ENCODE data around the gene KIF18A. TPM values are rescaled to one million over a fixed set of nuclear protein-coding genes. Genes with fewer than 3 reads are reported as not detected.

KIF18A gene
- total and polyA plus RNA-seq, 2 of the 13 experiments (the other 11 are each of a cell fraction or from before 2014, with no cell fraction given): 3.4 to 14.4 TPM

DNA sequence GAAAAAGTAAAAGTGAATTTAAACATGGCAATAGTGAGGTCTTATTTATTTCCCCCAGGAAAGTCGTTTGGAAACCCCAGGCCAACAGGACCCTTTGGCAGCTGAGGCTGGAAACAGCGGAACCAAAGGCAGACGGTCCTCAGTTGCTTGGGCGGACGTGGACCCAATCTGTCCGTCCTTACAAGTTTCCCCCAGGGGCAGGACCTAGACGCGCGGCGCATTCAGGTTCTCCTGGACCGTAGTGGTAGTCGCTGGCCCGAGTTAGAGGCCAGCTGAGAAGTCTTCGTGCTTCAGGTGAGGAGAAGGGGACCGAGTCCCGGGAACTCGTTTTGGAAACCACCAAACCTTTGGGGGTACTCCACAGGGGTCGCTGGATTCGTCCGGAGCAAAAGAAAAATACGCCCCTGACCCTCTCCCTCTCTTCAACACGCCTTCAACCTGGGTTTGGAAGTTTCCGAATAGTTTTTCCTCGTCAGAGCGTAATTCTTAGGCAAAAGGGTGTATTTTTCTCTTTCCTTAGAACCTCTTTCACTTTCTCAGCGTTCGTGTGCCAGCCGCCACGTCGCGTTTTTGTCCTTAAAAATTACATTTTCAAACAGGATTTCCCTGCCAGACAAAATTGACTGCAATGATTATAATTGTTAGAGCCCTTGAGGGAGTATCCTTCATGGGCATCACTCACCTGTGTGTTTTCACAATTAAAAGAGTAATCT lies 2.3 kb upstream of the KIF18A start (continued):
- TF ChIP-seq STAT5B (CRISPR knock-in tag; IDR thresholded peaks at IDR 0.05) (peak; percentile 63; the same call in 1 of the 2 replicates), MNT (IDR thresholded peaks at IDR 0.05) (no peak), HNF4A (CRISPR knock-in tag; IDR thresholded peaks at IDR 0.05) (peak; percentile 69), E2F5 (CRISPR knock-in tag; conservative IDR thresholded peaks at IDR 0.05) (peak; percentile 76; the same call in 1 of the 2 replicates), ZBTB8A (CRISPR knock-in tag; IDR thresholded peaks at IDR 0.05; ENCODE audit: borderline replicate concordance, low read depth) (no peak), TEAD3 (CRISPR knock-in tag; optimal IDR thresholded peaks at IDR 0.05; ENCODE audit: borderline replicate concordance) (peak; percentile 78), FOXM1 (CRISPR knock-in tag; IDR thresholded peaks at IDR 0.05) (peak; percentile 85; the same call in 1 of the 2 replicates), PCBP1 (IDR thresholded peaks at IDR 0.05; ENCODE audit: borderline replicate concordance, low read depth, low read length) (no peak), ZNF841 (CRISPR knock-in tag; IDR thresholded peaks at IDR 0.05; ENCODE audit: borderline replicate concordance) (no peak), YEATS4 (CRISPR knock-in tag; IDR thresholded peaks at IDR 0.05; ENCODE audit: borderline replicate concordance) (peak; percentile 97), ZNF772 (CRISPR knock-in tag; IDR thresholded peaks at IDR 0.05) (peak; percentile 84), NCOA2 (CRISPR knock-in tag; IDR thresholded peaks at IDR 0.05) (peak; percentile 69), SP2 (CRISPR knock-in tag; IDR thresholded peaks at IDR 0.05) (peak; percentile 48; the same call in 1 of the 2 replicates), ELF3 (CRISPR knock-in tag; IDR thresholded peaks at IDR 0.05) (peak; percentile 63; the same call in 1 of the 2 replicates), IRF1 (CRISPR knock-in tag; IDR thresholded peaks at IDR 0.05; ENCODE audit: low read depth) (0 out of 2 replicates have a peak, but pooled peaks have one; percentile 51), NFATC3 (CRISPR knock-in tag; IDR thresholded peaks at IDR 0.05) (no peak), CEBPB (IDR thresholded peaks at IDR 0.05; ENCODE audit: borderline replicate concordance, low read depth, low read length) (no peak), YY1 (IDR thresholded peaks at IDR 0.05; ENCODE audit: insufficient read depth, insufficient replicate concordance, low read depth, low read length) (peak; percentile 84), BRCA1 (CRISPR knock-in tag; IDR thresholded peaks at IDR 0.05) (peak; percentile 89), ZNF703 (CRISPR knock-in tag; IDR thresholded peaks at IDR 0.05; ENCODE audit: borderline replicate concordance) (peak; percentile 43; the same call in 1 of the 2 replicates), TBL1XR1 (IDR thresholded peaks at IDR 0.05; ENCODE audit: borderline replicate concordance, low read length, partially characterized antibody) (peak; percentile 82), ZNF136 (CRISPR knock-in tag; IDR thresholded peaks at IDR 0.05; ENCODE audit: low read depth) (no peak)
- TF ChIP-seq, protein P1, sequence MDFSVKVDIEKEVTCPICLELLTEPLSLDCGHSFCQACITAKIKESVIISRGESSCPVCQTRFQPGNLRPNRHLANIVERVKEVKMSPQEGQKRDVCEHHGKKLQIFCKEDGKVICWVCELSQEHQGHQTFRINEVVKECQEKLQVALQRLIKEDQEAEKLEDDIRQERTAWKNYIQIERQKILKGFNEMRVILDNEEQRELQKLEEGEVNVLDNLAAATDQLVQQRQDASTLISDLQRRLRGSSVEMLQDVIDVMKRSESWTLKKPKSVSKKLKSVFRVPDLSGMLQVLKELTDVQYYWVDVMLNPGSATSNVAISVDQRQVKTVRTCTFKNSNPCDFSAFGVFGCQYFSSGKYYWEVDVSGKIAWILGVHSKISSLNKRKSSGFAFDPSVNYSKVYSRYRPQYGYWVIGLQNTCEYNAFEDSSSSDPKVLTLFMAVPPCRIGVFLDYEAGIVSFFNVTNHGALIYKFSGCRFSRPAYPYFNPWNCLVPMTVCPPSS (IDR thresholded peaks at IDR 0.05): no peak
- TF ChIP-seq, protein P2, sequence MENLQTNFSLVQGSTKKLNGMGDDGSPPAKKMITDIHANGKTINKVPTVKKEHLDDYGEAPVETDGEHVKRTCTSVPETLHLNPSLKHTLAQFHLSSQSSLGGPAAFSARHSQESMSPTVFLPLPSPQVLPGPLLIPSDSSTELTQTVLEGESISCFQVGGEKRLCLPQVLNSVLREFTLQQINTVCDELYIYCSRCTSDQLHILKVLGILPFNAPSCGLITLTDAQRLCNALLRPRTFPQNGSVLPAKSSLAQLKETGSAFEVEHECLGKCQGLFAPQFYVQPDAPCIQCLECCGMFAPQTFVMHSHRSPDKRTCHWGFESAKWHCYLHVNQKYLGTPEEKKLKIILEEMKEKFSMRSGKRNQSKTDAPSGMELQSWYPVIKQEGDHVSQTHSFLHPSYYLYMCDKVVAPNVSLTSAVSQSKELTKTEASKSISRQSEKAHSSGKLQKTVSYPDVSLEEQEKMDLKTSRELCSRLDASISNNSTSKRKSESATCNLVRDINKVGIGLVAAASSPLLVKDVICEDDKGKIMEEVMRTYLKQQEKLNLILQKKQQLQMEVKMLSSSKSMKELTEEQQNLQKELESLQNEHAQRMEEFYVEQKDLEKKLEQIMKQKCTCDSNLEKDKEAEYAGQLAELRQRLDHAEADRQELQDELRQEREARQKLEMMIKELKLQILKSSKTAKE (CRISPR knock-in tag; IDR thresholded peaks at IDR 0.05; ENCODE audit: borderline replicate concordance): no peak
